Endodermal cell (in vitro differentiated cells): ENCODE measurements around the gene ATP5PB. TPM values are rescaled to one million over a fixed set of nuclear protein-coding genes. Genes with fewer than 3 reads are reported as not detected.

ENCODE experiments used
- DNase-seq: peaks from one replicate; pipeline ENCODE4 v3.0.0-alpha.2; 2017
- H3K27ac ChIP-seq: 2 replicates; pipeline ENCODE4 v1.5.1; 2013; ENCODE audit warnings: mild to moderate bottlenecking, low read depth, low read length, moderate library complexity
- H3K27me3 ChIP-seq: 2 replicates; pipeline ENCODE4 v1.6.1; 2013; ENCODE audit warnings: mild to moderate bottlenecking, low read length, moderate library complexity; ENCODE audit not compliant: insufficient read depth, control insufficient read depth, poor library complexity, severe bottlenecking
- H3K36me3 ChIP-seq: 2 replicates; pipeline ENCODE4 v1.7.0; 2013; ENCODE audit warnings: mild to moderate bottlenecking, low read length, moderate library complexity; ENCODE audit not compliant: control insufficient read depth, insufficient read depth
- H3K4me1 ChIP-seq: one replicate; pipeline ENCODE4 v1.7.0; 2013; ENCODE audit warnings: low read length; ENCODE audit not compliant: control insufficient read depth, insufficient read depth
- H3K4me3 ChIP-seq: 2 replicates; pipeline ENCODE4 v1.5.1; 2013; ENCODE audit warnings: mild to moderate bottlenecking, low read length, moderate library complexity
- H3K9ac ChIP-seq: 2 replicates; pipeline ENCODE4 v1.6.1; 2013; ENCODE audit warnings: mild to moderate bottlenecking, low read length, moderate library complexity; ENCODE audit not compliant: poor library complexity, severe bottlenecking; ENCODE audit errors: extremely low read depth
- H3K9me3 ChIP-seq: 2 replicates; pipeline ENCODE4 v1.6.1; 2013; ENCODE audit warnings: mild to moderate bottlenecking, low read length, moderate library complexity; ENCODE audit not compliant: control insufficient read depth
- H3K27ac Mint-ChIP-seq: 2 replicates; pipeline ENCODE4 v1.8.0; 2020; ENCODE audit warnings: mixed read lengths
- H3K27me3 Mint-ChIP-seq: 2 replicates; pipeline ENCODE4 v1.8.0; 2021; ENCODE audit warnings: mild to moderate bottlenecking, mixed read lengths; ENCODE audit not compliant: insufficient read depth
- H3K36me3 Mint-ChIP-seq: 2 replicates; pipeline ENCODE4 v1.8.0; 2020; ENCODE audit warnings: low read depth, mixed read lengths
- H3K4me1 Mint-ChIP-seq: 2 replicates; pipeline ENCODE4 v1.8.0; 2020; ENCODE audit warnings: mixed read lengths
- H3K4me3 Mint-ChIP-seq: 2 replicates; pipeline ENCODE4 v1.8.0; 2020; ENCODE audit warnings: mild to moderate bottlenecking, moderate library complexity, mixed read lengths
- H3K9me3 Mint-ChIP-seq: 2 replicates; pipeline ENCODE4 v1.8.0; 2020; ENCODE audit warnings: mild to moderate bottlenecking, mixed read lengths
- CTCF ChIP-seq: fragments of 200-600 bp; sonication (generic); conservative IDR thresholded peaks from 2 replicates; pipeline ENCODE4 v1.5.0; 2021; ENCODE audit warnings: antibody characterized with exemption, mild to moderate bottlenecking
- WGBS, 2 experiments: methylation state at CpG; one replicate each; pipeline versions ENCODE4 v1.1.5 to v1.1.7; 2013; ENCODE audit warnings: missing lambda C conversion rate in 2 of 2, mixed read lengths in 1 of 2; ENCODE audit not compliant: insufficient coverage in 1 of 2, insufficient read length in 1 of 2; 5-methylcytosine and 5-hydroxymethylcytosine counted together
- total RNA-seq, 2 donors: library from RNA; stranded (reverse); fragmentation: NEBNext Ultra II Directional in 1 of 2; extraction: Animal tissue kit (Norgen Biotek cat#: 25700) in 1 of 2; gene quantifications; 2 replicates in 1 of 2; 3 replicates in 1 of 2; pipeline ENCODE4 v1.2.1, GENCODE V29; 2021

The ATP5PB gene
- total RNA-seq, 2 donors from 2014 or later = 165 to 181 TPM

GRCh38 chr1:111466480-111466879 lies 17.2 kb downstream of the ATP5PB start:
- Histone ChIP-seq H3K4me1 (peaks cover 4% of the 10 kb centered on the region), H3K4me3 (no peak overlapping the region), H3K27ac (no peak overlapping the region), H3K27me3 (no peaks in the 10 kb centered on the region), H3K9ac (no peak overlapping the region), H3K36me3 (peaks cover 15% of the 10 kb centered on the region), H3K9me3 (no peaks in the 10 kb centered on the region)
- H3K27ac Mint-ChIP-seq = no peak overlapping the region
- WGBS, 2 experiments = 0% methylated on average over 1 of the region's 1 CpG; no CpG with 5 or more reads in 1 of the 2 experiments
- no peak for DNase-seq
- peaks cover 6% of the 10 kb centered on the region for H3K4me1 Mint-ChIP-seq
- peaks cover 6% of the 10 kb centered on the region for H3K36me3 Mint-ChIP-seq
- H3K9me3 Mint-ChIP-seq = no peaks in the 10 kb centered on the region
- no peak overlapping the region for H3K4me3 Mint-ChIP-seq
- no peak for TF ChIP-seq CTCF
- no peaks in the 10 kb centered on the region for H3K27me3 Mint-ChIP-seq

GRCh38 chr1:111467865-111468716 lies 18.8 kb downstream of the ATP5PB start:
- Histone ChIP-seq H3K27me3 (no peaks in the 10 kb centered on the region), H3K9ac (no peak overlapping the region), H3K4me3 (no peak overlapping the region), H3K9me3 (no peaks in the 10 kb centered on the region), H3K36me3 (no peaks in the 10 kb centered on the region), H3K4me1 (peaks cover 4% of the 10 kb centered on the region), H3K27ac (no peak overlapping the region)
- no peaks in the 10 kb centered on the region for H3K27me3 Mint-ChIP-seq
- no peaks in the 10 kb centered on the region for H3K36me3 Mint-ChIP-seq
- peak; percentile 42 for TF ChIP-seq CTCF
- WGBS, 2 experiments = 88 to 92% methylated on average over 2 of the region's 2 CpGs
- no peaks in the 10 kb centered on the region for H3K9me3 Mint-ChIP-seq
- no peak overlapping the region for H3K4me3 Mint-ChIP-seq
- H3K4me1 Mint-ChIP-seq = peaks cover 6% of the 10 kb centered on the region
- no peak overlapping the region for H3K27ac Mint-ChIP-seq
- no peak for DNase-seq

GRCh38 chr1:111468717-111469100 lies 19.4 kb downstream of the ATP5PB start:
- DNase-seq = no peak
- Mint-ChIP-seq H3K36me3 (no peaks in the 10 kb centered on the region), H3K4me1 (peaks cover 4% of the 10 kb centered on the region), H3K4me3 (no peak overlapping the region), H3K27ac (no peak overlapping the region), H3K27me3 (no peaks in the 10 kb centered on the region), H3K9me3 (no peaks in the 10 kb centered on the region)
- peak; percentile 4 for TF ChIP-seq CTCF
- H3K4me1 ChIP-seq = peaks cover 4% of the 10 kb centered on the region
- no peak overlapping the region for H3K9ac ChIP-seq
- no peak overlapping the region for H3K4me3 ChIP-seq
- no peaks in the 10 kb centered on the region for H3K9me3 ChIP-seq
- H3K27me3 ChIP-seq = no peaks in the 10 kb centered on the region
- H3K27ac ChIP-seq = no peak overlapping the region
- H3K36me3 ChIP-seq = no peaks in the 10 kb centered on the region
